T47D (cell line): Measurements from ENCODE around the gene PTPRE.

Source experiments
- DNase-seq, 2 experiments: peaks; one replicate each; pipeline versions ENCODE4 v3.0.0 to v3.0.0-alpha.2; 2011 to 2012; ENCODE audit warnings: low read depth in 1 of 2, low spot score in 1 of 2
- JUND ChIP-seq: IDR thresholded peaks from 2 replicates; pipeline ENCODE4 v1.6.1; 2012; ENCODE audit warnings: low read depth
- in situ Hi-C: cut with HindIII; loops from 2 replicates; pipeline ENCODE4 v1.10.0; 2016; ENCODE audit warnings: low sequenced_read_pairs, low pct_unique_long_range_greater_than_20kb

The PTPRE gene

GRCh38 chr10:128030498-128031072 is 123.7 kb downstream of the PTPRE start:
- in situ Hi-C loops = no loop called here
- DNase-seq = no peak
- TF ChIP-seq JUND = no peak

- TF ChIP-seq JUND = no peak
- in situ Hi-C loops = no loop called here
- no peak for DNase-seq
Measured at GRCh38 chr10:128031216-128031615, 124.3 kb downstream of the PTPRE start.

GRCh38 chr10:128032466-128032865 is 125.6 kb downstream of the PTPRE start:
- no peak for TF ChIP-seq JUND
- DNase-seq = no peak
- in situ Hi-C loops = no loop called here

- in situ Hi-C loops = no loop called here
- no peak for TF ChIP-seq JUND
- peak; percentile 13 to 44 for DNase-seq
Measured at GRCh38 chr10:128035557-128035973, 128.7 kb downstream of the PTPRE start.

GRCh38 chr10:128036011-128036615 is 129.2 kb downstream of the PTPRE start:
- in situ Hi-C loops = no loop called here
- DNase-seq = no peak
- TF ChIP-seq JUND = no peak

- in situ Hi-C loops = no loop called here
- DNase-seq = no peak
Measured at GRCh38 chr10:128036746-128037543, 130.0 kb downstream of the PTPRE start.

GRCh38 chr10:128040096-128040495 is 133.2 kb downstream of the PTPRE start:
- TF ChIP-seq JUND = no peak

More at GRCh38 chr10:128036746-128037543, 130.0 kb downstream of the PTPRE start:
- TF ChIP-seq JUND = no peak

GRCh38 chr10:128040681-128041080 is 133.8 kb downstream of the PTPRE start:
- DNase-seq = no peak
- in situ Hi-C loops = no loop called here
- TF ChIP-seq JUND = no peak

More at GRCh38 chr10:128040096-128040495, 133.2 kb downstream of the PTPRE start:
- no peak for DNase-seq
- in situ Hi-C loops = no loop called here

GRCh38 chr10:128042131-128042610 is 135.3 kb downstream of the PTPRE start:
- no peak for TF ChIP-seq JUND
- in situ Hi-C loops = no loop called here
- no peak for DNase-seq

- DNase-seq = no peak
- TF ChIP-seq JUND = no peak
- in situ Hi-C loops = no loop called here
Measured at GRCh38 chr10:128043259-128044045, 136.5 kb downstream of the PTPRE start.

- in situ Hi-C loops = no loop called here
- no peak for DNase-seq
- no peak for TF ChIP-seq JUND
Measured at GRCh38 chr10:128044186-128044585, 137.3 kb downstream of the PTPRE start.
